GM12878 (cell line): ENCODE results near the gene TMEM272.

Source experiments
- CEBPB ChIP-seq, 2 experiments: fragments of 150-350 bp in 1 of 2; IDR thresholded peaks; 2 replicates each; pipeline ENCODE4 v1.6.1; 2012 to 2014; ENCODE audit warnings: low read depth in 2 of 2, low read length in 2 of 2, borderline replicate concordance in 1 of 2, inconsistent platforms in 1 of 2
- EP300 ChIP-seq, 2 experiments: fragments of 150-350 bp in 1 of 2; IDR thresholded peaks; 2 replicates each; pipeline ENCODE4 v1.6.1; 2011 to 2012; ENCODE audit warnings: low read depth in 2 of 2, low read length in 2 of 2, borderline replicate concordance in 1 of 2, improper control_type of control experiment in 1 of 2, inconsistent platforms in 1 of 2; ENCODE audit not compliant: control insufficient read depth in 1 of 2
- POLR2A ChIP-seq: IDR thresholded peaks from 2 replicates; pipeline ENCODE4 v1.6.1; 2011; ENCODE audit warnings: low read depth, mild to moderate bottlenecking, low read length
- ZNF24 ChIP-seq: fragments of 450-650 bp; IDR thresholded peaks from 2 replicates; pipeline ENCODE4 v1.6.1; 2017; ENCODE audit warnings: antibody characterized with exemption, mild to moderate bottlenecking
- TF ChIP-seq, protein P1 (sequence below), 3 experiments: IDR thresholded peaks in 2 of 3; conservative IDR thresholded peaks in 1 of 3; 2 replicates each; pipeline ENCODE4 v1.5.1; 2011; ENCODE audit warnings: low read depth in 3 of 3, low read length in 3 of 3, mild to moderate bottlenecking in 3 of 3, control low read depth in 2 of 3, moderate library complexity in 2 of 3, inconsistent platforms in 1 of 3, mixed read lengths in 1 of 3; ENCODE audit not compliant: control insufficient read depth in 2 of 3, insufficient read depth in 1 of 3; ENCODE audit errors: extremely low read depth in 1 of 3

DNA sequence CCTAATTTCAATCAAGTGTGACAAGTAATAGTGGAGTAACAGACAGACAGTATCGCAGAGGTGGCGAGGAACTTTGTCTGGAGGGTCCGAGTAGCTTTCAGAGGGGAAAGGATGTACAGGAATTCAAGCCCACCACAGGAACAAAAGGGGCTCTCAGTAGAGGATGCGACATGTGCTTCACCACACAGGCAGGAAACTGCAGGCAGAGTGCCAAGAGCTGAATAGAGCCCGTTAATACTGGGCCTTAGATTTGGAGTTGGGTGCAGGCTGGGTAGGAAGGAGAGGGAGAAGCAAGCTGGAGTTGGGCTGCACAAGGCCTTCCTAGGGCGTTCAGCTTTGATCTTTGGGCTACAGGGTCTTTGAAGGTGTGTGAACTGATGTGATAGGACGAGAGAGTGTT lies 18.0 kb upstream of the TMEM272 start:
- TF ChIP-seq POLR2A (no peak), EP300 (IDR thresholded peaks at IDR 0.05; ENCODE audit: borderline replicate concordance in 1 of 2, control insufficient read depth in 1 of 2, low read depth in 2 of 2, low read length in 2 of 2) (no peak), ZNF24 (no peak), CEBPB (IDR thresholded peaks at IDR 0.05; ENCODE audit: borderline replicate concordance in 1 of 2, low read depth in 2 of 2, low read length in 2 of 2) (no peak)
- TF ChIP-seq, protein P1, sequence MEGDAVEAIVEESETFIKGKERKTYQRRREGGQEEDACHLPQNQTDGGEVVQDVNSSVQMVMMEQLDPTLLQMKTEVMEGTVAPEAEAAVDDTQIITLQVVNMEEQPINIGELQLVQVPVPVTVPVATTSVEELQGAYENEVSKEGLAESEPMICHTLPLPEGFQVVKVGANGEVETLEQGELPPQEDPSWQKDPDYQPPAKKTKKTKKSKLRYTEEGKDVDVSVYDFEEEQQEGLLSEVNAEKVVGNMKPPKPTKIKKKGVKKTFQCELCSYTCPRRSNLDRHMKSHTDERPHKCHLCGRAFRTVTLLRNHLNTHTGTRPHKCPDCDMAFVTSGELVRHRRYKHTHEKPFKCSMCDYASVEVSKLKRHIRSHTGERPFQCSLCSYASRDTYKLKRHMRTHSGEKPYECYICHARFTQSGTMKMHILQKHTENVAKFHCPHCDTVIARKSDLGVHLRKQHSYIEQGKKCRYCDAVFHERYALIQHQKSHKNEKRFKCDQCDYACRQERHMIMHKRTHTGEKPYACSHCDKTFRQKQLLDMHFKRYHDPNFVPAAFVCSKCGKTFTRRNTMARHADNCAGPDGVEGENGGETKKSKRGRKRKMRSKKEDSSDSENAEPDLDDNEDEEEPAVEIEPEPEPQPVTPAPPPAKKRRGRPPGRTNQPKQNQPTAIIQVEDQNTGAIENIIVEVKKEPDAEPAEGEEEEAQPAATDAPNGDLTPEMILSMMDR (IDR thresholded peaks at IDR 0.05 in 2 of 3, conservative IDR thresholded peaks at IDR 0.05 in 1 of 3; ENCODE audit: control insufficient read depth in 2 of 3, extremely low read depth in 1 of 3, insufficient read depth in 1 of 3, low read depth in 3 of 3, low read length in 3 of 3): no peak
